Bone marrow (tissue), 2 donors: ENCODE data around the gene KLHL36.
"Not testable (repeated sequence)": the region's sequence is repeated elsewhere in the genome, so short reads cannot be mapped to it uniquely, and the experiment has no call there.

Experiments used
- DNase-seq, 2 donors: peaks; one replicate each; lab custom pipeline; 2025; lab: John Stamatoyannopoulos, UW

Gene KLHL36

GRCh38 chr16:84672276-84673202 is 24.2 kb downstream of the KLHL36 start:
- peak; percentile 34 to 51 for DNase-seq

- DNase-seq = no peak
These were observed 24.9 kb downstream of the KLHL36 start for GRCh38 chr16:84673203-84673535.

GRCh38 chr16:84673561-84673960 is 25.2 kb downstream of the KLHL36 start:
- no peak for DNase-seq

GRCh38 chr16:84675423-84675822 is 27.1 kb downstream of the KLHL36 start:
- no peak for DNase-seq

- DNase-seq = no peak
These were observed 27.6 kb downstream of the KLHL36 start for GRCh38 chr16:84675884-84676283.

- no peak for DNase-seq
These were observed 28.9 kb downstream of the KLHL36 start for GRCh38 chr16:84677017-84677803.

- no peak for DNase-seq
These were observed 29.5 kb downstream of the KLHL36 start for GRCh38 chr16:84677849-84678248.

- no peak for DNase-seq
These were observed 30.2 kb downstream of the KLHL36 start for GRCh38 chr16:84678541-84678940.

- DNase-seq = no peak
These were observed 32.0 kb downstream of the KLHL36 start for GRCh38 chr16:84680165-84680842.

GRCh38 chr16:84680843-84681629 is 32.7 kb downstream of the KLHL36 start:
- DNase-seq = no peak

- DNase-seq = no peak
These were observed 35.6 kb downstream of the KLHL36 start for GRCh38 chr16:84683691-84684591.

GRCh38 chr16:84684592-84684965 is 36.3 kb downstream of the KLHL36 start:
- no peak for DNase-seq

- no peak for DNase-seq
These were observed 36.9 kb downstream of the KLHL36 start for GRCh38 chr16:84685210-84685609.

- no peak for DNase-seq
These were observed 38.5 kb downstream of the KLHL36 start for GRCh38 chr16:84686707-84687298.

- no peak for DNase-seq
These were observed 39.4 kb downstream of the KLHL36 start for GRCh38 chr16:84687715-84688114.

- DNase-seq = not testable (repeated sequence)
These were observed 39.9 kb downstream of the KLHL36 start for GRCh38 chr16:84688163-84688562.

GRCh38 chr16:84689111-84689510 is 40.8 kb downstream of the KLHL36 start:
- DNase-seq = no peak

- DNase-seq = no peak
These were observed 41.9 kb downstream of the KLHL36 start for GRCh38 chr16:84690088-84690819.

GRCh38 chr16:84692451-84693214 is 44.3 kb downstream of the KLHL36 start:
- peak in 1 of 2 donors; percentile 3 for DNase-seq
